Activated naive CD4-positive, alpha-beta T cell treated with anti-CD3 and anti-CD28 coated beads, Interleukin-2, amount 50 U/mL, for 24 hours (primary cell): Measurements from ENCODE around the gene DR1.
"Not testable (repeated sequence)": the region's sequence is repeated elsewhere in the genome, so short reads cannot be mapped to it uniquely, and the experiment has no call there.

Experiments used
- H3K27ac Mint-ChIP-seq: one replicate; pipeline ENCODE4 v1.8.0; 2021; ENCODE audit warnings: mild to moderate bottlenecking, mixed read lengths
- H3K27me3 Mint-ChIP-seq: one replicate; pipeline ENCODE4 v1.8.0; 2021; ENCODE audit warnings: mixed read lengths
- H3K36me3 Mint-ChIP-seq: one replicate; pipeline ENCODE4 v1.8.0; 2021; ENCODE audit warnings: mixed read lengths
- H3K4me1 Mint-ChIP-seq: one replicate; pipeline ENCODE4 v1.8.0; 2021; ENCODE audit warnings: mixed read lengths
- H3K4me3 Mint-ChIP-seq: one replicate; pipeline ENCODE4 v1.8.0; 2021; ENCODE audit warnings: mild to moderate bottlenecking, mixed read lengths
- H3K9me3 Mint-ChIP-seq: one replicate; pipeline ENCODE4 v1.8.0; 2021; ENCODE audit warnings: mixed read lengths

DR1 gene

DNA sequence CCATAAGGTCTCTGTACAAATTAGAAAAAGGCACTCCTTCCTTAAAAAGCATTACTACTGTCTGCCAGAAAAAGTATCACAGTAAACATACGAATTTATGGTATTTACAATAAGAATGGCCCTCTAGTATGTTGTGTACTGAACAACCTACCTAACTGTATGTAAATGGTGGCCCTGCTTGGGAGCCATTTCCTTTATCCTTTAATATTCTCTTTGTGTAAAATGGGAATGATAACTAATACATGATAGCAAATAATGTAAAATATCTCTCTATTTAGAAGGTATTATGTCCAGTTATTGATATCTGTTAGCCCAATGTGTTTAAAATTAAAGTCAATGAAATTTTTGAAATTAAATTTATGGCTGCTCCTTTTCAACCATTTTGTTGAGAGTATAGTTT lies 5.2 kb downstream of the DR1 start:
- H3K27me3 Mint-ChIP-seq = no peaks in the 10 kb centered on the region
- H3K27ac Mint-ChIP-seq = no peak overlapping the region
- H3K36me3 Mint-ChIP-seq = peaks cover 28% of the 10 kb centered on the region
- H3K4me3 Mint-ChIP-seq = peak overlapping the region; percentile 84
- peaks cover 50% of the 10 kb centered on the region for H3K4me1 Mint-ChIP-seq
- no peaks in the 10 kb centered on the region for H3K9me3 Mint-ChIP-seq

DNA sequence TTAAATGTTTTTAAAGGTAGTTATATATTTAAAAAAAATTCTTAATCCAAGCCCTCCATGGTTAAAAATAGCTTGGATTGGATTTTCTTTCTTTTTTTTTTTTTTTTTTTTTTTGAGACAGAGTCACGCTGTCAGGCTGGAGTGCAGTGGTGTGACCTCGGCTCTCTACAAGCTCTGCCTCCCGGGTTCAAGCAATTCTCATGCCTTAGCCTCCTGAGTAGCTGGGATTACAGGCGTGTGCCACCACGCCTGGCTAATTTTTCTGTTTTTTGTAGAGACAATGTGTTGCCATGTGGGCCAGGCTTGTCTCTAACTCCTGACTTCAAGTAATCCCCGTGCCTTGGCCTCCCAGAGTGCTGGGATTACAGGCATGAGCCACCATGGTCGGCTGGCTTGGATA lies 5.6 kb downstream of the DR1 start:
- H3K27me3 Mint-ChIP-seq, H3K9me3 Mint-ChIP-seq, H3K27ac Mint-ChIP-seq: not testable (repeated sequence)
- H3K4me3 Mint-ChIP-seq = peak overlapping the region; percentile 44
- H3K36me3 Mint-ChIP-seq = peaks cover 30% of the 10 kb centered on the region
- H3K4me1 Mint-ChIP-seq = peaks cover 53% of the 10 kb centered on the region

DNA sequence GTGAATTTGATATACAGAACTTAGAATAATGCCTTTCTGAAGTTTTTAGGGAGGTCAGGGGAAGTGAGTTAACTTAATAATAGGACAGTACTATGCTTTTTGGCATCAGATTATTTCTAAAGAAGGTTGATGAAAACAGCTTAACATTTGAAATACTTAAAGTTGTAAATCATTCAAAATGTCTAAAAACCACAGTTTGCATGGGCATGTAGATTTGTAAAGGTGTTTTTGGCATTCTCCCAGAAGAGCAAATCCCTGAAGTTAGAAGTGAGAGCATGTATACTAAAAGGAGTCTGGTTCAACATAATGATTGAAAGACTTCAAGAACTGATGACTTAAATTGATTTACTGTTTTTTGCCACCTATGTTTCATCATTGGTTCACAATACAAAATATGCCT lies 6.7 kb downstream of the DR1 start:
- H3K4me3 Mint-ChIP-seq = peak overlapping the region; percentile 41
- H3K27me3 Mint-ChIP-seq = no peaks in the 10 kb centered on the region
- H3K36me3 Mint-ChIP-seq = peaks cover 23% of the 10 kb centered on the region
- no peak overlapping the region for H3K27ac Mint-ChIP-seq
- H3K9me3 Mint-ChIP-seq = no peaks in the 10 kb centered on the region
- H3K4me1 Mint-ChIP-seq = peaks cover 59% of the 10 kb centered on the region

DNA sequence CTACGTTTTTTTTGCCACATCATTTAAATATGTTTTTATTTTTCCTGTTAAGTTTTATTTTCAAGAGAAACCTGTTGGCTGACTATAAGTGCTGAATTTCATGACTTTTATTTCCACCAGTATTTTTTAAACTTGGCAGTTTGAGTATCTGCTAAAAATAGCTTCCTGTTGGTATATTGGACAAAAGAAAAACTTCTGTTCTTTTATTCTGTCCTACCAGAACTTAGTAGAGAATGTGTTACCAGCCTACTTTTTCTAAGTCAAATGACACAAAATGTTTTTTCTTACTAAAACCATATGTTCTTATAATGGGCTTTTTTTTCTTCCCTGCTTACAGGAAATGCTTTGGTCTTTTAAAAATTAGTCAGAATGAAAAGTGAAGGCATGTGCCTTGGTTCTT lies 7.6 kb downstream of the DR1 start:
- no peaks in the 10 kb centered on the region for H3K9me3 Mint-ChIP-seq
- peaks cover 21% of the 10 kb centered on the region for H3K36me3 Mint-ChIP-seq
- no peak overlapping the region for H3K27ac Mint-ChIP-seq
- H3K4me3 Mint-ChIP-seq = peak overlapping the region; percentile 11
- H3K4me1 Mint-ChIP-seq = peaks cover 65% of the 10 kb centered on the region
- no peaks in the 10 kb centered on the region for H3K27me3 Mint-ChIP-seq

DNA sequence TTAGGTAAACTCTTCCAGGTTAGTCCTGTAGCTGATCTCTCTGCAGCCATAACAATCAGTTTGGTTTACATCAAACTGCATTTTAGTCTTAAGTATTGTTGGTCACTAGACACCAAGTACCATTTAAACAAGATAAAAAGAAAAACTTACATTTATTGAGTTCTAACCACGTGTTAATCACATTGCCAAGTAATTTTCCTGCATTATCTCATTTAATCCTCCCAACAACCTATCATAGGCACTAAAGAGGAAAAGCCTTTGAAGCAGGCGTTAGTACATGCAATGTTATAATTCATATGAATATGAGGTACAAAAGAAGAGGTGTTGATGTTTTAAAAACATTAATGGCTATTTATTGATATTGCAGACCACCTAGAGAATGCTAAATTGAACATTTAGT lies 9.0 kb downstream of the DR1 start:
- Mint-ChIP-seq H3K27me3 (no peaks in the 10 kb centered on the region), H3K4me3 (peak overlapping the region; percentile 43), H3K36me3 (peaks cover 28% of the 10 kb centered on the region), H3K4me1 (peaks cover 71% of the 10 kb centered on the region), H3K9me3 (no peaks in the 10 kb centered on the region), H3K27ac (no peak overlapping the region)

DNA sequence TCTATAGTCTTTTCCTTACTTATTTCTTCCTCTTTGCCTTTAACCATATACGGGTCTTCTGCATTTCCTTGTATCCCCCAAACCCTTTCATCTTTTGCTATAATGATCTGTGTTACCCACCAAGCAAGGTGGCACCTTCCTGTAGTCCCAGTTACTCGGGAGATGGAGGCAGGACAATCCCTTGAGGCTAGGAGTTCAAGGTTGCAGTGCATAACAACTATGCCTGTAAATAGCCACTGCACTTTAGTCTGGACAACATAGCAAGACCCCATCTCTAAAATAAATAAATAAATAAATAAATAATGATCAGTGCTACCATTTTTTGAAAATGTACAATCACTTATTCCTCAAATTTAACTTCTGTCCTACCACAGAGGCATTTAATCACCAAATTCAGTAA lies 11.5 kb downstream of the DR1 start:
- H3K27me3 Mint-ChIP-seq = no peaks in the 10 kb centered on the region
- no peak overlapping the region for H3K27ac Mint-ChIP-seq
- H3K4me3 Mint-ChIP-seq = no peak overlapping the region
- H3K36me3 Mint-ChIP-seq = peaks cover 31% of the 10 kb centered on the region
- H3K4me1 Mint-ChIP-seq = peaks cover 79% of the 10 kb centered on the region
- H3K9me3 Mint-ChIP-seq = no peaks in the 10 kb centered on the region

DNA sequence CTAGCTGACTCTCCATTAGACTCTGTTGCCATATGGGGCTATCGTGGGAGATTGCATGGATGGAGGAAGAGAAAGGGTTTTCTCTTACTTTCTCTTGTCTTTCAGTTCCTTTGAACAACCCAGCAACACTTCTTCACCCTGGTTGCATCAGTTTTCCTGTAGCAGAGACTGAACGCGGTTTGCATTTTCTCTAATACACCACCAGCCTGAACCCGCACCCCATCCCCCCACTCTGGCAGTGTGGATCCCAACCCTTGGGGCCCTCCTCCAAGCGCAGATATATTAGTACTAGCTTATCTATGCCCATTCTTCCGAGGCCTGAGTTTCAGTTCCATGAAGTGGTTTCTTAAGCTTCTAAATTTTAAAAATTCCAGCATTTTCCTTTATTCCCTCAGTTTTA lies 12.6 kb downstream of the DR1 start:
- Mint-ChIP-seq H3K9me3 (no peaks in the 10 kb centered on the region), H3K27me3 (no peaks in the 10 kb centered on the region), H3K36me3 (peaks cover 37% of the 10 kb centered on the region), H3K4me1 (peaks cover 76% of the 10 kb centered on the region), H3K4me3 (no peak overlapping the region), H3K27ac (peak overlapping the region; percentile 12)

DNA sequence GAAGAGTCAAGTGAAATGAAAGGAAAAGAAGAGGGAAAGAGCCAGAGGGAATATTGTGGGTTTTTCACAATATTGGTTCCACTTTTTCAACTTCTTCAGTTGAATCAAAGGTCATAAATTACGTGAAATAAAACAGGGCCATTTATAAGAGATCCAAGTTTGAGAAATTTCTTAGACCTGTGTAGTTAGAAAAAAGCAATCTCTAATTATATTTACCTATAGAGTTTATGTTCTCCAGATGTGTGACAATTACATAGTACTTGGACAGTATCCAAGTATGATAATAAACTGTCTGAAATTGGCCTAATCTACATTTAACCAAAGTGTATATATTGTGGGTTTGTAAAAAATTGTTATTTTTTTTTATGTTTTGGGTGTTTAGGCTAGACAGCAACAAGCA lies 14.4 kb downstream of the DR1 start:
- H3K27me3 Mint-ChIP-seq = no peaks in the 10 kb centered on the region
- no peaks in the 10 kb centered on the region for H3K9me3 Mint-ChIP-seq
- H3K36me3 Mint-ChIP-seq = peaks cover 37% of the 10 kb centered on the region
- H3K27ac Mint-ChIP-seq = no peak overlapping the region
- no peak overlapping the region for H3K4me3 Mint-ChIP-seq
- H3K4me1 Mint-ChIP-seq = peaks cover 73% of the 10 kb centered on the region

DNA sequence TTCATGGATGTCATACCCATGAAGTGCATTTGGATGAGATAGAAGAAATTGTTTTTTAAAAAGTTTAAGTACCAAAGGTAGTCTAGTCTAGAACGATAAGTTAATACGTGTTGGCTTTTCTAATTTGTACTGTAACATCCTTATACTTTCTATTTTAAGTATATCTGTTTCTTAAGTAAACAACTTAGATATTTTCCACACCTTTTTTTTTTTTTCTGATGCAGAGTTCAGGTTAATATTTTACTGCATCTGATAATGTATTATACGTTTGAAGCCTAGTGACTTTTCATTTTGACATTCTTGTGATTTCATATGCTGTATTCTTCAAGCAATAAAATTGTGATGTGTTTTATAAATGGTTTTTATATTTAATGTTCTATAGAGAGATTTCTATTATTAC lies 16.5 kb downstream of the DR1 start:
- Mint-ChIP-seq H3K36me3 (peaks cover 36% of the 10 kb centered on the region), H3K9me3 (no peaks in the 10 kb centered on the region), H3K4me3 (no peak overlapping the region), H3K4me1 (peaks cover 58% of the 10 kb centered on the region), H3K27ac (no peak overlapping the region), H3K27me3 (no peaks in the 10 kb centered on the region)

DNA sequence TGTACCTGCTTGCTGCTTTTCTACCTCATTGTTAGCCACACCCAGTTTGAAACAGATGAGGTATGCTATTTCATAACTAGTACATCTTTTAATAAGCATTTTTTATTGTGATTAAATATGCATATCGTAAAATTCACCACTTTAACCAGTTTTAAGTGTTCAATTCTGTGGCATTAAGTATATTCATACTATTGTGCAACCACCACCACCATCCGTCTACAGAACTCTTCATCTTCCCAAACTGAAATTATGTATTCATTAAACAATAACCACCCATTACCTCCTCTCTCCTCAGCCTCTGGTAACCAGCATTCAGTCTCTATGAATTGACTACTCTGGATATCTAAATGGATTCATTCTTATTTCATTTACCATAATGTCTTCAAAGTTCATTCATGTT lies 20.1 kb downstream of the DR1 start:
- Mint-ChIP-seq H3K9me3 (no peaks in the 10 kb centered on the region), H3K27me3 (no peaks in the 10 kb centered on the region), H3K36me3 (peaks cover 36% of the 10 kb centered on the region), H3K27ac (no peak overlapping the region), H3K4me3 (no peak overlapping the region), H3K4me1 (peaks cover 27% of the 10 kb centered on the region)

DNA sequence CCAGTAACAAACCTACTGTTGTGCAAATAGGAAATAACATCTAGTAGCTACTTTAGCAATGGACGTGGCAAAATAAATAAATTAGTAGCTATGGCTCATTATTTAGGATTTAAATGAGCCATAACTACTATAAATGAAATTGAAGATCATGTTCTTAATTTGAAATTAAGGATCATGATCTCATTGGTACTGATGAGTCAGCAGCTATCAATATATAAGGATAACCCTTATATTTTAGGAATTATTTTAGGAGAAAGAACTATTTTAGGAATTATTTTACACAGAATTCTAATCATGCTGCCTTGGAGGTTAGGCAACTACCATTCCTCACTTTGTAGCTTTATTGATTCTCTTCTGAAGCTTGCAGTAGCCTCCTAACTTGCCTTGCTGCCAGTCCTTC lies 24.0 kb downstream of the DR1 start:
- Mint-ChIP-seq H3K27ac (no peak overlapping the region), H3K36me3 (peaks cover 32% of the 10 kb centered on the region), H3K9me3 (no peaks in the 10 kb centered on the region), H3K27me3 (no peaks in the 10 kb centered on the region), H3K4me3 (no peak overlapping the region), H3K4me1 (peaks cover 4% of the 10 kb centered on the region)

DNA sequence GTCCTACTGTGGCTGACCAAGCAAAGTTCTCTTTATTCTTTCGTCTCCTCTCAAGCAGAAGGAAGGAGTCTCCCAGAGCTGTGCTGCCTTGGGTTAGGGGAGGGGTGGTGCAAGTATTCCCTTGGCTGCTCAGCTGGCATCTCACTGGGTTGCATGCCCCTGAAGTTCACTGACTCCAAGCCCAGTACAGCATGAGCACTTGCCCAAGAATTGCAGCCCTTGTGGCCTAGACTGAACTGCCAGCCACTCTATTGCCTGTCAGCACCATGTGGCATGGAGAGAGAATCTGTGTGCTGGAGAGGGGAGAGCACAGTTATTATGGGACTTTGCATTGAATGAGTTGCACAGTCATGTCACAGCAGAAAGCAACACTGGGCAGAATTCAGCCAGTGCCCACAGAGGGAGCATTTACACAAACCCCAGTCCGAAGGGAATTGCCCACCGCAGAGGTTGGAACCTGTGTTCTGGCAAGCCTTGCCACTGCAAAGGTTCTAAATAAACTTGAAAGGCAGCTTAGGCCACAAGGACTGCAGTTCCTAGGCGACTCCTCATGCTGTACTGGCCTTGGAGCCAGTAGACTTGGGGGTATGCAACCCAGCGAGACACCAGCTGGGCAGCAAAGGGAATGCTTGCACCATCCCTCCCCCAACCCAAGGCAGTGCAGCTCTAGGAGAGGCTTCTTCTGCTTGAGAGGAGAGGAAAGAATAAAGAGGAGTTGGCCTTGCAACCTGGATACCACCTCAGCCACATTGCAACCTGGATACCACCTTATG lies 28.8 kb downstream of the DR1 start:
- Mint-ChIP-seq H3K27ac (no peak overlapping the region), H3K9me3 (peaks cover 23% of the 10 kb centered on the region), H3K4me3 (no peak overlapping the region), H3K36me3 (peaks cover 37% of the 10 kb centered on the region), H3K4me1 (no peaks in the 10 kb centered on the region), H3K27me3 (no peaks in the 10 kb centered on the region)

DNA sequence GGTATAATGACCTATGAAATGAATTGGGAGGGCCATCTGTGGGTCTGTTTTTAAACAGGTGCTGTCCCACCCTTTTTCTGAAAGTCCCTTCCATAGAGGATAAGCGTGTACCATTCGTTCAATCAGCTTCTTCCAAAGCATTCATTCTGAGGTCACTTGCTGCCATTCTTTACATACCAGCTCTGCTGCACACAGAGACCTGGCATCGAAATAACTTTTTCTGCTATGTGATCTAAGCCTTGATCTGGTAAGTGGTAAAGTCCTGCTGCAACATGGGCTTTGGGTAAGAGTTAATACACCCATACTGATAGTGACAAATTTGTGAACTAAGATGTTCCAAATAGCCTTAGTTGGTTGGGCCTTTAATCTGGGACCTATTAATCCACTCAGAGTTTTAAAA lies 38.9 kb downstream of the DR1 start:
- H3K4me1 Mint-ChIP-seq = no peaks in the 10 kb centered on the region
- H3K27ac Mint-ChIP-seq = no peak overlapping the region
- H3K9me3 Mint-ChIP-seq = peaks cover 15% of the 10 kb centered on the region
- H3K36me3 Mint-ChIP-seq = peaks cover 10% of the 10 kb centered on the region
- no peak overlapping the region for H3K4me3 Mint-ChIP-seq
- no peaks in the 10 kb centered on the region for H3K27me3 Mint-ChIP-seq

DNA sequence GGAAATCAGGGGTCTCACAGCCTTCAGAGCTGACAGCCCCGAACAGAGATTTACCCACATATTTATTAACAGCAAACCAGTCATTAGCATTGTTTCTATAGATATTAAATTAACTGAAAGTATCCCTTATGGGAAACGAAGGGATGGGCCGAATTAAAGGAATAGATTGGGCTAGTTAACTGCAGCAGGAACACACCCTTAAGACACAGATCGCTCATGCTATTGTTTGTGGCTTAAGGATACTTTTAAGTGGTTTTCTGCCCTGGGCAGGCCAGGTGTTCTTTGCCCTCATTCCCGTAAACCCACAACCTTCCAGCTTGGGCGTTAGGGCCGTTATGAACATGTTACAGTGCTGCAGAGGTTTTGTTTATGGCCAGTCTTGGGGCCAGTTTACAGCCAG lies 40.6 kb downstream of the DR1 start:
- not testable (repeated sequence) for H3K4me3 Mint-ChIP-seq, H3K27ac Mint-ChIP-seq, H3K27me3 Mint-ChIP-seq, H3K4me1 Mint-ChIP-seq
- peaks cover 10% of the 10 kb centered on the region for H3K36me3 Mint-ChIP-seq
- peaks cover 12% of the 10 kb centered on the region for H3K9me3 Mint-ChIP-seq

DNA sequence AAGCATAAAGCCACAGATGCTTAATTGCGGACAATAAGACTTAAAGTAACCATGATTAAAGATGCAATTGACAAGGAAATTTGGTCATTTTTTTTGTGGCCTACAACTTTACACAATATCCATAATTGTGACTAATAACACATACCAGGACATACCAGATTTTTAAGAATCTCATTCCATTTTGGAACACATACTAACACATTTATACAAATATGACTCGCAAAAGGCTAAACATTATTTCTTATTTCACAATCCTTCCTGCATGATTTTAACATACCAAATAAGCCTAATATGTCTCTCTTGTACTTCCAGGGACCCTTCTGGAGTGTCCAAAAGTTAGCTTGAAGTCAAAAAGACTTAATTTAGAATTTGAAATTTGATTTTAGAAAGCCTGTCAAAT lies 48.8 kb downstream of the DR1 start:
- Mint-ChIP-seq H3K36me3 (peaks cover 3% of the 10 kb centered on the region), H3K4me3 (no peak overlapping the region), H3K27ac (no peak overlapping the region), H3K27me3 (no peaks in the 10 kb centered on the region), H3K4me1 (no peaks in the 10 kb centered on the region), H3K9me3 (no peaks in the 10 kb centered on the region)

DNA sequence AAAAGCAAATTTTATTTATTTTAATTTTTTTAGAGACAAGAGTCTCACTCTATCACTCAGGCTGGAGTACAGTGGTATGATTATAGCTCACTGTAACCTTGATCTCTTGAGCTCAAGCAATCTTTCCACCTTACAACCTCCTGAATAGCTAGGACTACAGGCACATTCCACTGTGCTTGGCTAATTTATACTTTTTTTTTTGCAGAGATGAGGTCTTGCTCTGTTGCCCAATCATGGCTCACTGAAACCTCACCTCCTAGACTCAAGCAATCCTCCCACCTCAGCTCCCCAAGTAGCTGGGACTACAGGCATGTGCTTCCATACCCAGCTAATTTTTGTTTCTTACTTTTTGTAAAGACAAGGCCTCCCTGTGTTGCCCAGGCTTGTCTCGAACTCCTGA lies 49.5 kb downstream of the DR1 start:
- Mint-ChIP-seq H3K27ac (no peak overlapping the region), H3K4me1 (no peaks in the 10 kb centered on the region), H3K9me3 (no peaks in the 10 kb centered on the region), H3K27me3 (no peaks in the 10 kb centered on the region), H3K4me3 (no peak overlapping the region), H3K36me3 (peaks cover 3% of the 10 kb centered on the region)

DNA sequence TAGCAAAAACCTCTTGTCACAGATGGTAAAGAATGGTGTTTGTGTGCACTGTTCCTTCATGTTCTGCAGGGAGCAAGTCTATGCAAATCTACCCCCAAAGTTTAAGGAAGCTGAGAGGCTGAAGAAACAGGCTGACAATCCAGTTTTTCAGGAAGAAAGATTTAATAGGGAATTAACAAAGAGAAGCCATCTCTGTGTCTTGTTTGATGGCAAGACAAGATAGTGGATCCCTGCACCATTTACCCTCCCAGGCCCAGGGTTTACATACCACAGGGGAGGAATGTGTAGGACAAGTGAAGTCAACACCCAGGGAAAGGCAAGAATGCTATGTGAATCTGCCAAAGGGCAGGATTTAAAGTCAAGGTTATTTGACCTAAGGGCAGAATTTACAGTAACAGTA lies 54.1 kb downstream of the DR1 start:
- Mint-ChIP-seq H3K4me3 (no peak overlapping the region), H3K27me3 (peaks cover 1% of the 10 kb centered on the region), H3K36me3 (peaks cover 3% of the 10 kb centered on the region), H3K27ac (no peak overlapping the region), H3K4me1 (no peaks in the 10 kb centered on the region), H3K9me3 (no peaks in the 10 kb centered on the region)
